Ecto neural progenitor cell (in vitro differentiated cells): ENCODE data around the gene C16orf86.
"Not testable (repeated sequence)": the region's sequence is repeated elsewhere in the genome, so short reads cannot be mapped to it uniquely, and the experiment has no call there.

ENCODE experiments used
- DNase-seq: peaks from one replicate; pipeline ENCODE4 v3.0.0-alpha.2; 2018; ENCODE audit warnings: low spot score

Gene C16orf86

GRCh38 chr16:67693517-67694285 lies 27.1 kb downstream of the C16orf86 start:
- DNase-seq: not testable (repeated sequence)

DNA sequence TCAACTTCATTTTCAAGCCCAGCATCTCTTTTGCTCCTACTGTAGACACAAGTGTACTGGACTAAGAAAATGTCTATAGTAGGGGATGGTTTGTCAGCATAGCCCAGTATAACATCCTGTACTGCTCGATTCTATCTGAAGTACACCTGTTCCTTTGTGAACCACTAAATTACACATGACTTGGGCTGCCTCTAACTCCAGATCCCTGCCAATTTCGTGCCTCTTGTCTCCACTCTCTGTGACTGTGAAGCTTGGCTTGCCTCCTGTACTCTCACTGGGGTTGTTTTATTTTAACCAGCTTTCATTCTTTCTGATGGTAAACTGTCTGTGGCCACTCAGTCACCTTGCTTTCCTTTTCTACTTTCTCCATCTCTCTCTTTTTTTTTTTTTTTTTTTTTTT lies 28.0 kb downstream of the C16orf86 start:
- no peak for DNase-seq

DNA sequence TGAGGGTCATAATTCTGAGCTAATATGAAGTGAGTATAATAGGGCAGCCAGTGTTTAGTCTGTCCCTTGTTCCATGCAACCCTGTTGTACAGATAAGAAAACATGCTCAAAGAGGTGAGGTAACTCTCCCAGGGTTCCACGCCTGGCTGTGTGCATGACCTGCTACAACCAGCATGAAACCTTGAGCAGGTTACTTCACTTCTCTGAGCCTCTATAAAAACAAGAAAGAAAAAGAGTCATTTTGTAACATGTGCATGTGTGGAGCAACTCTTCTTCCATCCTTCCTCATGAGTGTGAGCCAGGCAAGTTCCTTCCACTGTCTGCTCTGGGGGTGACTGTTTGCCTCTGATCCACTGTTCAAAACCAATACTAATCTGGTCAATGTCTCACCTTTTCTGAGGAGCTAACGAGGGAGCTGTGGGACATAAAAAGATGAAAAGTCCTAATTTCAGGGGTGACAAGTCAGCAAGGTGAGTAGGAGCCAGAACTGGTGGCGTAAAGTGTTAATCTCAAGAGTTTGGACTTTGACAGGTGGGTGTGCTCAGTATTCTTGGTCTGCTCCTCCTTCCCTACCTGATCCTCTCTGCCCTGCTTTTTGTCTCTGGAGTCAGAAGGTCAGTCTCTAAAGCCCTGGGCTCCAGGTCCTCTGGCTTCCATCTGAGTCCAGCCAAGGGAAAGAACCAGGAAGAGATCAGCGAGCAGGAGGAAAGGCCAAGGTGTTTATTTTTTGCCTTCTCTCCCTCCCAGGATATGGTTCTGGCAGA lies 31.0 kb downstream of the C16orf86 start:
- DNase-seq: no peak

GRCh38 chr16:67699265-67699664 lies 32.7 kb downstream of the C16orf86 start:
- DNase-seq: no peak

DNA sequence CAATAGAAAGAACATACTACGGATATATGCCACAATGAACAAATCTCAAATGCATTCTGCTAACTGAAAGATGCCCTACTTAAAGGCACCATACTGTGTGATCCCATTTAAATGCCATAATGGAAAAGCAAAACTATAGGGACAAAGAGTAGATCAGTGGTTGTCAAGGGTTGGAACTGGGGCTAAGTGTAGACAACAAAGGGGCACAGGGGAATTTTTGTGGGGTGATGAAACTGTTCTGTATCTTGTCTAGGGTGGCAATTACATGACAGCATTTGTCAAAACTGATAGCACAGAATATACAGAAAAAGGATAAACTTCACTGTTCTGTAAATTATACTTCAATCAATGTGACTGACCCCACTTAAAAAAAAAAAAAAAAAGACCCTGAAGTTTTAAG lies 34.8 kb downstream of the C16orf86 start:
- no peak for DNase-seq

- DNase-seq: no peak
These were observed 35.5 kb downstream of the C16orf86 start for GRCh38 chr16:67702130-67702529.

DNA sequence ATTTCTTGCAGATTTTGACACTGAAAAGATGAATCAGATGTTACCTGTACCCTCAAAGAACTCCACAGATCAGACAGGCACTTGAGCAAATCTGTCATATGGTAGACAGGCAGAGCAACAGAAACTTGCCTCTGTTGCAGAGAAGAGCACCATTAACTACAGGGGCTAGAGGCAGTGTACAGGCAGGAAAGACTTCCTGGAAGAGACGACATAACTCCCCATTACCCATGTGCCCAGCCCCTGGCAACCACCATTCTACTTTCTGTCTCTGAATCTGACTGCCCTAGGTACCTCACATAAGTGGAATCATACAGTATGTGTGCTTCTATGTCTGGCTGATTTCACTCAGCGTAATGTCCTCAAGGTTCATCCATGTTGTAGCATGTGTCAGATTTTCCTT lies 37.0 kb downstream of the C16orf86 start:
- no peak for DNase-seq

- no peak for DNase-seq
These were observed 37.5 kb downstream of the C16orf86 start for GRCh38 chr16:67704110-67704509.

- DNase-seq: no peak
These were observed 40.6 kb downstream of the C16orf86 start for GRCh38 chr16:67707210-67707609.

DNA sequence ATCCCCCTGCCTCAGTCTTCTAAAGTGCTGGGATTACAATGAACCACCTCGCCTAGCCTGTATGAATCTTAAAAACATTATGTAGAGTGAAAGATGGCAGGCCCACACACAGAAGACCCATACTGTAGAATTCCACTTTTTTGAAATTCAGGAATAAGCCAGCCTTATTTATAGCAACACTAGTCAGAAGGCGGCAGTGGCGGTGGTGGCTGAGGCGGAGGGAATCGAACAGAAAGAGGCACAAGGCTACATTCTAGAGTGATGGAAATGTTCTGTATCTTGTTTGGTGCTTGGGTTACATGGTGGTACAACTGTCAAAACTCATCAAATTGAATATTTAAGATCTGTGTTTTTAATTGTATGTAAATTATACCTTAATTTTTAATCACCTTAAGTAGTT lies 41.2 kb downstream of the C16orf86 start:
- DNase-seq: no peak

GRCh38 chr16:67708368-67708771 lies 41.8 kb downstream of the C16orf86 start:
- DNase-seq: no peak

GRCh38 chr16:67709050-67709449 lies 42.4 kb downstream of the C16orf86 start:
- DNase-seq: no peak

- DNase-seq: no peak
These were observed 44.0 kb downstream of the C16orf86 start for GRCh38 chr16:67710607-67711006.

- no peak for DNase-seq
These were observed 47.1 kb downstream of the C16orf86 start for GRCh38 chr16:67713647-67714273.

DNA sequence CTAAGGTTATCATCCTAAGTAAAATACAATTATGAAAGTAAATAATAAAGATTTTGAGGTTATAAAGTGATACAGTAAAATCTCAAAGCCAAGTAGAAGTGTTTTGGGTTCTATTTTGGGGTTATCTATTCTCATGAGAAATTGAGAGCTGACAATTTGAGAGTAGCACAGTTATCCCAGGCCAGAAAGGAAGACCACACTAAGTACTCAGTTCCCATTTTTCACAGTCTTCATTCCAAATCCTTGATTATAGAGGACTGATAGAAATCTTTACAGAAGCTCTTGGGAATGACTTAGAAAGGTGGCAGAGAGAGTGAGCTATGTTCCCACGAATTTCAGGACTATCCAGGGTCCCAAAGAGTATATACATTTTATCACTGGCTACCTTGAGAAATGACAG lies 47.9 kb downstream of the C16orf86 start:
- no peak for DNase-seq

DNA sequence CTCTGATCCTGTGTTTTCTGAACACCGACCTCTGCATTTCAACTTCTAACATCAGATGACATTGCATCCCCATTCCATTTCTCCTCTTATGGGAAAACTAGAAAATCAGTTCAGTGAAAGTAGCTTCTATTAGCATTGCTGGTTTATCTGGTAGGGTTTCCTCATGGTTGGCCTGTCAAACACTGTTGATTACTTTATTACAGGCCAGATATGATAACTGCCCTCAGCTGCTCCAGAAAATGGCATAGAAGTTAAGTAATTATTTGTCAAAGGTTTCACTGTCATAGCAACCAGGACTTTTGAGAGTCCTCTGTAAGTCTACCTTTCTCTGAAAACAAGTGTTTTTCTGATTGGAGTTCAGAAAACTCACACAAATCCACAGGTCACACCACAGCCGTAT lies 49.5 kb downstream of the C16orf86 start:
- DNase-seq: no peak
